ENCODE results near the gene ZFP30. TPM values are rescaled to one million over a fixed set of nuclear protein-coding genes. Genes with fewer than 3 reads are reported as not detected.

Gene ZFP30
- total and polyA plus RNA-seq, 2 of the 13 experiments (the other 11 are each of a cell fraction or from before 2014, with no cell fraction given), result 3.4 to 19.2 TPM

- TF ChIP-seq ZNF407 (CRISPR knock-in tag; IDR thresholded peaks at IDR 0.05; ENCODE audit: not compliant biosample characterization), result no peak
- no peak; the same call in 1 of the 2 replicates for TF ChIP-seq NFKBIZ (CRISPR knock-in tag; IDR thresholded peaks at IDR 0.05)
- TF ChIP-seq ELF3 (CRISPR knock-in tag; IDR thresholded peaks at IDR 0.05), result no peak
- no peak for TF ChIP-seq CEBPG (CRISPR knock-in tag; IDR thresholded peaks at IDR 0.05)
- no peak for TF ChIP-seq TEAD3 (CRISPR knock-in tag; optimal IDR thresholded peaks at IDR 0.05; ENCODE audit: borderline replicate concordance)
- TF ChIP-seq GLMP (CRISPR knock-in tag; IDR thresholded peaks at IDR 0.05; ENCODE audit: borderline replicate concordance), result no peak
- TF ChIP-seq ETS1 (CRISPR knock-in tag; IDR thresholded peaks at IDR 0.05), result no peak
- no peak for TF ChIP-seq EP300 (IDR thresholded peaks at IDR 0.05; ENCODE audit: low read depth in 2 of 2, low read length in 2 of 2)
- TF ChIP-seq EP300 (CRISPR knock-in tag; IDR thresholded peaks at IDR 0.05; ENCODE audit: borderline replicate concordance), result no peak
- TF ChIP-seq LRRFIP1 (CRISPR knock-in tag; conservative IDR thresholded peaks at IDR 0.05), result no peak
- TF ChIP-seq, protein P1, sequence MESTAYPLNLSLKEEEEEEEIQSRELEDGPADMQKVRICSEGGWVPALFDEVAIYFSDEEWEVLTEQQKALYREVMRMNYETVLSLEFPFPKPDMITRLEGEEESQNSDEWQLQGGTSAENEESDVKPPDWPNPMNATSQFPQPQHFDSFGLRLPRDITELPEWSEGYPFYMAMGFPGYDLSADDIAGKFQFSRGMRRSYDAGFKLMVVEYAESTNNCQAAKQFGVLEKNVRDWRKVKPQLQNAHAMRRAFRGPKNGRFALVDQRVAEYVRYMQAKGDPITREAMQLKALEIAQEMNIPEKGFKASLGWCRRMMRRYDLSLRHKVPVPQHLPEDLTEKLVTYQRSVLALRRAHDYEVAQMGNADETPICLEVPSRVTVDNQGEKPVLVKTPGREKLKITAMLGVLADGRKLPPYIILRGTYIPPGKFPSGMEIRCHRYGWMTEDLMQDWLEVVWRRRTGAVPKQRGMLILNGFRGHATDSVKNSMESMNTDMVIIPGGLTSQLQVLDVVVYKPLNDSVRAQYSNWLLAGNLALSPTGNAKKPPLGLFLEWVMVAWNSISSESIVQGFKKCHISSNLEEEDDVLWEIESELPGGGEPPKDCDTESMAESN (CRISPR knock-in tag; conservative IDR thresholded peaks at IDR 0.05), result no peak
- 0 out of 2 replicates have a peak, but pooled peaks have one; percentile 88 for TF ChIP-seq ZNF598 (CRISPR knock-in tag; IDR thresholded peaks at IDR 0.05; ENCODE audit: borderline replicate concordance)
- 0 out of 2 replicates have a peak, but pooled peaks have one; percentile 0 for TF ChIP-seq HNRNPL (IDR thresholded peaks at IDR 0.05; ENCODE audit: low read depth, low read length)
These were observed at the start of gene ZFP30 (continued) for GRCh38 chr19:37655301-37655688.
